ENCODE data around the gene PHACTR1. TPM values are rescaled to one million over a fixed set of nuclear protein-coding genes. Genes with fewer than 3 reads are reported as not detected.

The PHACTR1 gene
- total RNA-seq, 1 donor from 2014 or later, result 1.6 TPM

DNA sequence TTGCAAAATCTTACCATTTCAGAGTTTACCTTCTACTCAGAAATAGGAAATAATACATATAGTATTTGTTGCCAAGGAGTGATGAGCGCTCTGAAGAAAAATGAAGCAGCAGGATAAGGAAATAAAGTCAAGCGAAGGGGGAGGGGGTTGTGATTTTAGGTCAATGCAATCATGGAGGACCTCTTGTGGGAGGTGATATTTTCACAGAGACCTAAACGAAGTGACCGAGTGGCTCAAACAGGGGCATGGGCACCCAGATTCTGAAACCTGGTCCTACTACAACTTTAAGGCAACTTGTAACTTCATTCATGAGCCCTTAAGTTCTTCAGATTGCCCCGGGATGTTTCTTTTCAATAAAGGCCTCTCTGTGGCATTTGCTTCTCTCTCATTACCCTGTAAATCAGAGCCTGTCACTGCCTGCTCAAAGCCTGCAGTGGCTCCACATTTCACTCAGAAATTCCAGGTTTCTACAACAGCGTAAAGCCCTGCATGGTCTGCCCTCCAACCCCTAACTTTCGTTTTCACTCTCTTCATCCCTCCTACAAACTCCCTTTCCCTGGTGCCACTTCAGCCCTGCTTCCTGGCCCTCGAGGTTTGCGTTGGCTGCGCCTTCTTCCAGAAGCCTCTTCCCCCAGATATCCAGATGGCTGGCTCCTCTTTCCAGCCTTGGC lies 449.1 kb downstream of the PHACTR1 start:
- ATAC-seq, result no peak

DNA sequence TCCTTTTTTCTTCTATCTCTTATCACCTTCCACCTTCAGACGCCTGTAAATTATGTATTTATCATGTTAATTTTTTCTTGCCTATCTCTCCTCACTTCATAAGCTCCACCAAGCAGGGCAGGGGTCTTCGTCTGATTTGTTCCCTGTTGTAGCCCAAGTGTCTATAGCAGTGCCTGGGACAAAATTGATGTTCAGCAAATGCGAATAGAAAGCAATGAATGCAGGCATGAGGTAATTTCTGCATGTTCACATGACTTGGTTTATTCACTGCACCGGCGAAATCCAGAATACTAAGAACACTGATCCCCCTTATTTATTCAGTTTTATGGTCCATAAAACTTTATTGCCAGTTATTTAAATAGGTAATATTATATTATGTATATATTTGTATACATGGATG lies 449.7 kb downstream of the PHACTR1 start:
- no peak for ATAC-seq

DNA sequence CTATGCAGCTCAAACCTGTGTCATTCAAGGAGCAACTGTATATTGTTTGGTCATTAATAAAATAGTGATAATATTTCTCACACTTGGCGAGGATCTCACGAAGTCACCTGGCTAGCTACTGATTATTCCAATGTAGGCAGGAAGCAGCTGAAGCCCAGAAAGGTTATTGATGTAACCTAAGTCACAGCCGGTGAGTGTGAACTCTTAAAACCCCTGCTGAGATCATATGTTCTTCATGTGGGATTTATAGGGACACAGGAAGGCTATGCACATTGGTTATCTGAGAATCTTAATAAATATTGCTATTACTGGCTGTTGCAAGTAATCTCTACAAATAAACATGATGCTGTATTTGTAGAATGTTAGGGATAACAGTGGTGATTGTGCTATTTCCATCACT lies 450.3 kb downstream of the PHACTR1 start:
- ATAC-seq, result no peak

DNA sequence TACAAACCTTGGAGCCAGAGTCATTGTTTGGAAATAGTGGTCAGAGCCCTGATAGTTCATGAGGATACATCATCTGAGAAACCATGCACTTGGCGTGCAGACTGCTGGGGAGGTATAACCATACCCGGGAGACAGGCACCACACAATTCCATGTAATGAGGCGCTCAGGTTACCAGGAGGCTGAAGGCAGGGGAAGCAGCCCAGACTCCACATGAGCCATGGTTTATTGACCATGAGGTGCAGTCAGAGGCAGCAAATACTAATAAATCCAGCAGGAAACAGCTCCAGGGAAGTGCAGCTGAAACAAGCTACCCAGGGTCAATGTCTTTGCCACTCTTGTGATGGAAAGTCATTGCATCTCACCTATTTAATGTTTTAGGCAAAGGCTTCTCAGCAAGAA lies 455.7 kb downstream of the PHACTR1 start:
- no peak for ATAC-seq

DNA sequence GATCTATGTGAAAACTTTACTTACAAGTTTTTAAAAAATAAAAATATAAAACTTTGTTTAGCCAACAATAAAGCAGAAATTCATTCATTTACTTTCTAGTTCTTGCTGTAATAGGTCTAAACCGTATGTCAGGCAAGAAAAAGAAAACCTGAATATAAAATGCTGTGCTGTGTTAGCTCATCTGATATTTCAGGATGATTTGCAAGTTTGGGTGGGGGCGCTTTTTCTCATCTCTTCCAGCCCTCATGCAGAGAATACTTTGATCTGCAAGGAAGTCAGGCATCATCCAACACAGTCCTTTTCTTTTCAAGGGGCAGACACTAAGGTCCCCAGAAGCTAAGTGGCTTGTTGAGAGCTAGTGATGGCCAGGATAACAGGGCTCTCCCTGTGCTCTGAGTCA lies 458.5 kb downstream of the PHACTR1 start:
- ATAC-seq, result no peak

DNA sequence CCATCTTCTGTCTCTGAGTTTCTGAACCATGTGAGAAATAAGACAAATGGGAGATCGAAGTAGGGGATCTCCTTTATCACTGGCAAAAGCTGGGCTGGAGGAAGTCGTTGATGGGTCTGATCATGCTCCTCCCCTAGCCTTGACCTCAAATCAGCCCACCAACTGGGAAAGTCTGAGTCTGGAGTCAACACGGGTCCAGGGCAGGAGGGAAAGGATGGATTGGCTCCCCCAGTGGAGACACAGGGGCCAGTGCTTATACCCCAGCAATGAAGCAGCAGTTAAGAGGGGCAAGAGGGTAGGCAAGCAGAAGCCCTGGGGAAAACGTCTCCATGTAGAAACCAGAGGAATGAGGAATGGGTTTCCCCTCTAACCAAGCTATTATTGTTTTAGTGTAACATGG lies 459.2 kb downstream of the PHACTR1 start:
- no peak for ATAC-seq

DNA sequence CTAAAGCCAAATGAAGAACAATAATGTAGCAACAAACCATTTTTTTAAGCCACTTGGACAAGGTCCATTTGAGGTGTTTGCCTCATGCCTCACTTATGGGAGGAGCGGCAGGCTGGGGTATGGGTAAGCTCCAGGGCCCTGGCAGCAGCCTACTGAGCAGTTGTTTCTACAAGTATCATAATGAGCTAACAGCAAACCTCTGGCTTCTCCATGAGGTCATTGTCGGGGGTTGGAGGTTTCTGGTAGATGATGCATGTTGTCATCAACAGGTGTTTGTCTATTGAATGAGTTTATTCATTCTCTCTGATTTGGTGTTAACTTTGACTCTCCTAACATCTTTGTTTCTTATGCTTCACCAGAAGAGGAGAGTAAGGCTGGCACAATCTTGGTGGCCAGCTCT lies 461.1 kb downstream of the PHACTR1 start:
- no peak for ATAC-seq

DNA sequence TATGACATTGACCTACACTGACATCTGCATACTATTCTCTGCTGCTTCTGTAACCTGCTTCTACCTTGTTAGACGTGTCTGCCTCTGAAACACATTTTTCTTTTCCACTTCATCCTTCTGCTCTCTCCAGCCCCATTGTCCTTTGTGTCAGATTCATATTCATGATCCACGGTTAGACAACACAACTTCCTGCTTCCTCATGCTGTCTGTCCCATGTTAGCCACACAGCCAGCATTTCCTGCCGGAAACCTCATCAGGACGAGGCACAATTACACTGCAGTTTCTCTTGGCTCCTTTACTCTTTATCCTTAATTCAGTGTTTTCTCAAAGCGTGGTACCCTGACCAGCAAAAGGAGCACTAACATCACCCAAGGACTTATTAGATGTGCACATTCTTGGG lies 461.5 kb downstream of the PHACTR1 start:
- ATAC-seq, result peak; percentile 31

DNA sequence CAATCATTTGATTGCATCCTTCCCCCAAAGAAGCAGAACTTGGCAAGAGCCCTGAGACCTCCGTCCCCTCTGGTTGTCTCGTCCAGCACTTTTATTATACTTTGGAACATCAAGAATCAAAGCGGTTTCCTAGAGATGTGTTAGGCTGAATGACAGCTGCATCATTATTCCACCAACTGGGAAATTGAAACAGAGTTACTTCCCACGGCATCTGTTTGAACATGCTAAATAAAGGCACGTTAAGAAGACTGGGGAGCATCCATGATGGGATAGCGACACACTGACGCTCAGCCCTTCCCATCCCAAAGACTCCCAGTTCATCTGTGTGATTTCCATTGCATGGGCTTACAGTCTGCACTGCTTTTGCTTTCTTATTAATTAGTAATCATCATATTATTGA lies 464.0 kb downstream of the PHACTR1 start:
- ATAC-seq, result no peak

DNA sequence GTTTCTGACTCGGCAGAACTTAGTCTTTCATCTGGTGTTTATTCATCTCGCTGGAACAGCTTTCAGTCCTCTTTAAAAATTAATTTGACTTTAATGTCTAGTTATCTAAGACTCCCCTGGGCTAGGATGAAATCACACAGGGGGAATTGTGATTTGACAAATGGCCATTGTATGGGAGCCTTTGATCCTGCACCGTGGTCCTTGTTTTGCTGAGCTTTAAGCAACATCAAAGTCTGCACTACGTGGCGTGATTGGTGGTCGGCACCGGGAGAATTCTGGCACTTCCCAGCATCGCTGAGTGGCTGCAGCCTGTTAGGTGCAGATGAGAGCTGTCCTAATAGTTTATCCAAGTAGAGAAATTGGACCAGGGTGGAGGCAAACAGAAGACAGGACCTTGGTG lies 464.8 kb downstream of the PHACTR1 start:
- no peak for ATAC-seq

DNA sequence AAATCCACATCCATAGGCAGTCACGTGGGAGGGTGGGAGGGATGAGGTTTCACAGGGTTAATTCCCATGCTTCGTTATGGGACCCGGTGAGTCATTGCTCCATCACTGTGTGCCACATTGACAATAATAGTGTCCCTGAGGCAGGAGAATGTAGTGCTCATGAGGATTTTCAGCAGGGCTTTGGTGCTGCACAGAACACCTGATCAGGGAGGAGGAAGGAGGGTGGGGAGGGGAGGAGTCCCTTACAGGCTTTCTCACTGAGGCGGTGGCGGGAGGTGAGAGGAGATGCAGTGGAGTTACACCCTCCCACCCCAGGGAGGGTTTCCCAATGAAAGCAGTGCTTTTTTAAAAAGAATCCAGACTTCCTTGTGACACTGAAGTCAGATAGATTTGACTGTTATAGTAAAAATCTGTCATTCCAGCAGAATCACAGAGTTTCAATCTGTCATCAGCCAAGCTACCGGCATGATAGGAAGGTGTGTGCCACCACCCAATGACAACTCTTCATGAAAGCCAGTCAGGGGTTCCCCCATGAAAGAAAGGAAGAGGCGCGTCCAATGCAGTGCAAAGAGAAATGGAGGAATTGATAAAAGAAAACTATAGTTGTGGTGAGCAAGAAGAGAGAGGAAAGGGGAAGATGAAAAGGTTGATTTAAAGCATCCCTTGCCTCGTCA lies 467.0 kb downstream of the PHACTR1 start:
- no peak for ATAC-seq

DNA sequence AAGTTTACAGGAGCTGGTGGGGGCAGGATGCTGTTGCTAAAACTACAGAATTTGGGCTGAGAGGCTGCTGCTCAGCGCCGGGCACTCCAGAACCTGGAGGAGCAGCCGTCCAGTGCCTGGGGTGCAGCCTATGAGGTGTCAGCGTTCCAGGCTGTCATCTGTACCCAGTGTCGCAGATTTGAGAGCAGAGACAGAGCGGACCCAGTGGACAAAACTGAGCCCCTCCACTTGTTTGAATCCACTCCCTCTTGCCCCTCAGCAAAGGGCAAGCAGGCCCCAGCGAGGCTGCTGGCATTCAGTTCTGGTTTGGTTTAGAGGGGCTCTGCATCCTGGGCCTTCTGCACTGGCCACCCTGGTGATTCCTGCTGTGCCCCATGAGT lies 467.5 kb downstream of the PHACTR1 start:
- no peak for ATAC-seq

DNA sequence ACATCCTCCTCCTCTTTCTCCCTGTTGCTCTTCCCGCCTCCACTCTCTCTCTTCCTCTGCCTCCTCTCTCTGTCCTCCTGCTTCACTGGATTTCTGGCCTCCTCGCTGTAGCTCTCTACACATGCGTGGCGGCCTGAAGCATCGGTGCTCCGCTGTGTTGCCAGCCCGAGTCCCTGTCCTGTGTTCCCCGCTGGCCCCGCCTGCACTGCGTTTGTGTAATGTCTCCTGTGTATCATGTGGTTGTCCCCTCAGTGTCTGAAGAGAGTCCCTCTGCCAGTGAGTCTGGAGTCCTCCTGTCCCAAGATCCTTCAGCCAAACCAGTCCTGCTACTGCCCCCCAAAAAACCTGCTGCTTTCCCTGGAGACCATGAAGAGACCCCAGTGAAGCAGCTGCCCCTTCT lies 468.0 kb downstream of the PHACTR1 start:
- ATAC-seq, result no peak

DNA sequence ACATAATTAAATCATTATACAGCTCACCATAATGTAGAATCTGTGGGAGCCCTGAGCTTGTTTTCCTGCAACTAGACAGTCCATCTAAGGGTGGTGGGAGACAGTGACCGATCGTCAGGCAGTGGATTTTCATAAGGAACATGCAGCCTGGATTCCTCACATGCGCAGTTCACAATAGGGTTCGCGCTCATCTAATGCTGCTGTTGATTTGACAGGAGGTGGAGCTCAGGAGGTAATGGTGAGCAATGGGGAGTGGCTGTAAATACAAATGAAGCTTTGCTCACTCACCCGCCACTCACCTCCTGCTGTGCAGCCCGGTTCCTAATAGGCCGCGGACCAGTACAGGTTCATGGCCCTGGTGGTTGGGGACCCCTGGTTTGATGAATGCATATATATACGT lies 470.3 kb downstream of the PHACTR1 start:
- no peak for ATAC-seq

DNA sequence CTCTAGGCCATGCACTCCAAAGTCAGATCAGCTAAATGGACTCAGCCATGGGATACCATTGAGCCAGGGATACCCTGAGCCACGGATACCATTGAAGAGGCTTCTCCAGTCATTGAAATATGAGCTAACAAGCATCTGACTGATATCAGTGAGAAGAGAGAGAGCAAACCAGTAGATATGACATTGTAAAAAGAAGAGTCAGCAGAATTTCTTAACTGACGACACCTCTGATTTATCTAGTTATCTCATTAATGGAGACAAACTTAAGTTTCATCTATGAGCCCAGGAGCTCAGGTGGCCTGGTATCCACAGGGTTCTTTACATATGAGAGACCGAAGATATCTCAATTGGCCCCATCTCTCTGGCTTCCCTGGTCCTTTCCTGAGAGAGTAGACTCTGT lies 471.1 kb downstream of the PHACTR1 start:
- ATAC-seq, result no peak

DNA sequence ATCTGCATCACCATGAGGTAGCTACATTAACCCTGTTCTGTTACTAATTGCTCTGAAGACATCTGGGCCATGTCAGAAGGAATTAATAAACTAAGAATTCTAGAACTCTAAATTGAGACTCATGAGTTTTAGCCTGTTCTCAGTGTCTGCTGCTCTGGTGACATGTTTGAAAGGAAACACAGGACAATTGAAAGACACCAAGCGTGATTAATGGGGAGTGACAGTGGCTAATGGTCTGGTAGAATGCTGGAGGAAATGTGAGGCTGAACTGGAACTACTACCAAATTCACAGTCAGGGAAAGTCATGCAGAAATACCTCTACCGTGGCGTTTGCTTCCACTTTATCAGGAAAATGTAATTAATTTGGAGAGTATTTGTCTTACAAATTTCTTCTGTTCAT lies 471.7 kb downstream of the PHACTR1 start:
- ATAC-seq, result no peak

DNA sequence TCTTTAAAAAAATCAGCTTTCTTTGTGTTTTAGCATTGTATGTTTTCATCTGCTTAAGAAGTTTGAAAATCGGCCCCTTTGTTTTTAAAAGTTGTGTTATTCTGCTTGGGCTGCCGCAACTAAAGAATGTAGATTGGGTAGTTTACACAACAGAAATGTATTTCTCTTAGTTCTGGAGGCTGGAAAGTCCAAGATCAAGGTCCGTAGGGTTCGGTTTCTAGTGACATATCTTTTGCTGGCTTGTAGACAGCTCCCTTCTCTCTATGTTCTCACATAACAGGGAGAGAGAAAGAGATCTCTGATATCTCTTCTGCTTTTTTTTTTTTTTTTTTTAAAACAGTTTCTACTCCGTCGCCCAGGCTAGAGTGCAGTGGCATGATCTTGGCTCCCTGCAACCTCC lies 473.1 kb downstream of the PHACTR1 start:
- no peak for ATAC-seq

DNA sequence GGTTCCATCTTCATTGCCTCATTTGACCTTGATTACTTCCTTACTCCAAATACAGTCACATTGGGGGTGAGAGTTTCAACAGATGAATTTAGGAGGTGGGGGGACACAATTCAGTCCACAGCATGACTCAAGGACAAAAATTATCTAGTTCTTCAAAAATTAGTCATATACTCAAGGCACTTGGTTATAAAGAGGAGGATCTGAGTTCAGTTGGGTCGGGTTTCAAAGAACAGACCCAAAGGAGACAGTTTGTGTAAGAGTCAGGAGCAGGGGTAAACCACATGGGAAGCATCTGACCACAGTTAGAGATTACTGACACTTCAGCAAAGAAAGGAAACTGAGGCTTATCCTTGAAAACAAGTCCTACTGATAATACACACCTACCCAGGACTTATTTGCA lies 473.8 kb downstream of the PHACTR1 start:
- no peak for ATAC-seq

DNA sequence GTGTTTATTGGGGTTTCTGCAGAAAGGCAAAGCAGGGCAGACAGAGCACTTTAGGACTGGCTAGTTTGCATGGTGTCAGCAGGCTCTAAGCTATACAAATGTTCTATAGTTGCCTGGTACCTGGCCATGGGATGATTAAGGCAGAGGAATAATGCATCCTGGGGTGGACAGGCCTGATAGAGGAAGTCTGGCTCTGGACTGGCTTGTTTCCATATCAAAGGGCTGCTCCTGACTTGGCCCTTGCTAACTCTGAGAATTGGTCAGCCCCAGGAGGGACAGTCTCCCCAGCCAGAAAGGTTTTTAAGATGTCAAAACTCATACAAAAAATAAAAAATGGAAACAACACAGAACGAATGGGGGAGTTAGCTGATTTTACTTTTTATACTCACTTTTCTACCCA lies 474.9 kb downstream of the PHACTR1 start:
- no peak for ATAC-seq

DNA sequence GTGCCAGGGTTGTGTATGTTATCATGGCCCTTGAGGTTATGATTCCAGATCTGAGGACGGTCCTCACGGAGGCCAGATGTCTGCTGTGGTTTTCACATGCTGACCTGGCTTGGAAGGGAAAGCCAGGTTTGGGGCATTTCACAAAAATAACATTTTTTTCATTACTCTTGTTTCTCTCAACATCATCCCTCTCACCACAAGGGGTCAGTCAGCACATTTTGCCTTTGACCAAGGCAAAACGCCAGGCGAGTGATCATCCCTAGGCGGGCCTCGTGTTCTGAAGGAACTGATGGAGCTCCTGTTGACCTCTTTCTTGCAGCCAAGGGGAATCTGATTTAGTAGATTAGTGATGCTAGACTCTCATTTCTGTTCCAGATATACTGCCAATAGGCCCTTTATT lies 478.3 kb downstream of the PHACTR1 start:
- ATAC-seq, result peak; percentile 42

DNA sequence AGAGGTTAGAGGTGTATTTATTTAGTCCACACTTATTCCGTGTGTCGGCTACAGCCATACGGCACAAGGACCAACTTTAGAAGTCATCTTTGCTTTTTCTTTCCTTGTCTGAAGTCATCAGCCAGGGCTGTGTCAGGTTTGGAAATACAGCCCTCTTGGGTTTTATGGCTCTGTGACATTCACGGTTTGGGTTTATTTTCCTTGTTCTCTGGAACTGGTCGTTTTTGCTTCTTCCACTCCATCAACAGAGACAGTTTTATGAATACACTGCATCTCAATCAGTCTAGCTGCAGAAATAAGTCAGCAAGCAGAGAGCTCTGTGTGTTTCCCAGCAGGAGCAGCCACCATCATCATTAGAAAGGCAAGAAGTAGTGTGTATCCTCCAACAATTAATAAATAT lies 479.2 kb downstream of the PHACTR1 start:
- no peak for ATAC-seq

DNA sequence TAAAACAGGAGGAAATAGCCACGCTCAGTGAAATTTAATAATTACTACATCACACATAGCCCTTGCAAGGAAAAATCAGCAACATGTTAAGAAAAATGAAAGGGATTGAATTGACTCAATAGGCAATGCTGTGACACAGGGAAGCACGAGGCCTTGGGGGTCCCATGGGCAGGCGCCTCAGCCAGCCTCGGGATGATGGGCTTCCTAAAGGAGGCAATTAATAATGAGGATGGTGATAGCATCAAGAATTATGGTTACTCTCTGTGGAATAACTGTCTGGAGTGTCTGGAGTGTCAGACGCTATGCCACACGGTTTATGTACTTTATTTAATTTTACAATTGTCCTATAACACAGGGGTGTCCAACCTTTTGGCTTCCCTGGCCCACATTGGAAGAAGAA lies 481.6 kb downstream of the PHACTR1 start:
- ATAC-seq, result no peak

DNA sequence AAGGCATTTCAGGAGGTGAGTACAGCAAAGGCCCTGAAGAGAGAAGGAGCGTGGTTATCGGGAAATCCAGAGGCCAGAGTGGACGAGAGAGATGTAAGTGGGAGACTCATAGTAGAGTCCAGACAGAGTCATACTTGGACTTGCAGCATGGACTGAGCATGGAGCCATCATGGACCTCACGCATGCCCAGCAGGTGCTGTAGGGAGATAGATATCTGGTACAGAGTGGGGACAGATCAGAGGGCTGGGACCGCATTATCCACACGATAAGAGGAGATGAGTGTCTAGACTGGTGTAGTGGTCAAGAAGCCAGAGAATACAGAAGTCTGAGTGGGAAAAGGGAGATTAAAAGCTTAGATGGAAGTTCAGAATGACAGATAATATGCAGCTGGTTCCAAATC lies 484.8 kb downstream of the PHACTR1 start:
- no peak for ATAC-seq

DNA sequence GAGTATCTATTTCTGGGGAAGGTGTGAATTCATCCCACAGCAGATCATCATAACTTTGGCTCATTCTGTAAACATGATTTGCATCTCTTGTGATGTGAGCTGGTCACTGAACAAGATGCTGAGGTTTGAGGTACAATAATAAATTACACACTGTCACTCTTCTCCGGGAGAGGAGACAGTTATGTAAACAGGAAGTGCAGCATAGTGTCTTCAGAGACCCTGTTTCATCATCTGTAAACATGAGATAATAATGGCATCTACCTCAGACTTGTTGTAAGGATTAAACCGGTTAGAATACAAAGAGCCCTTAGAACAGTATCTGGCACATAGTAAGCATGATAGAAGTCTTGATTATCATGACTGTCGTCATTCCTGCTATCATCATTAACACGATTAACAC lies 486.6 kb downstream of the PHACTR1 start:
- no peak for ATAC-seq

DNA sequence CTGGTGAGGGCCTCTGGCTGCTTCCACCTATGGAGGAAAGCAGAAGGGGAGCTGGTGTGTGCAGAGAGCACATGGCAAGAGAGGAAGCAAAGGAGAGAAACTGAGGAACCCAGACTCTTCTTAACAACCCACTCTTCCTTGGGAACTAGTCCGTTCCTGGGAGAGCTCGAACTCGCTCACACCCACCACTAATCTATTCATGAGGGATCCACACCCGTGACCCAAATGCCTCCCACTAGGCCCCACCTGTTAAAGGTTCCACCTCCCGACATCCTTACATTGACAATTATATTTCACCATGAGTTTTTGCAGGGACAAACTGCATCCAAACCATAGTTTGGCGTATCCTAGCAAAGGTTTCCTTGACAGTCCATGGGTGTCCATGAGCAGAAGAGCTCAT lies 488.5 kb downstream of the PHACTR1 start:
- no peak for ATAC-seq
